PC-3 (cell line): Measurements from ENCODE around the gene ARMC7. TPM values are rescaled to one million over a fixed set of nuclear protein-coding genes. Genes with fewer than 3 reads are reported as not detected.

Experiments used
- ATAC-seq: fragments of 200-7000 bp; cut with Tn5 transposase; 2 replicates; pipeline ENCODE4 v1.9.1; 2020; ENCODE audit warnings: mild to moderate bottlenecking, moderate library complexity
- BruUV-seq: library from RNA; stranded (reverse); fragments of 400-500 nt; replicated peaks from 2 replicates; lab custom pipeline; 2021; lab: Mats Ljungman, UMichigan
- CTCF ChIA-PET: fragments of 300-600 bp; sonication (Branson Sonifier 250); formaldehyde crosslinking; loops from one replicate; lab custom pipeline; 2022; ENCODE audit warnings: antibody characterized with exemption; lab: Charles Lee
- POLR2A ChIA-PET: fragments of 300-600 bp; sonication (Branson Sonifier 250); formaldehyde crosslinking; loops from one replicate; lab custom pipeline; 2022; ENCODE audit warnings: antibody characterized with exemption; ENCODE audit not compliant: unreplicated experiment; lab: Charles Lee
- DNase-seq: peaks from one replicate; pipeline ENCODE4 v3.0.0-alpha.2; 2015
- H2AFZ ChIP-seq: fragments of 300-600 bp; sonication (generic); 2 replicates; pipeline ENCODE4 v1.6.0; 2016; ENCODE audit warnings: antibody characterized with exemption, low read length
- H3F3A ChIP-seq: fragments of 300-600 bp; sonication (generic); one replicate; pipeline ENCODE4 v1.6.0; 2017; ENCODE audit warnings: antibody characterized with exemption, low read length, control low read depth, mild to moderate bottlenecking; ENCODE audit not compliant: unreplicated experiment
- H3K27ac ChIP-seq: fragments of 300-600 bp; sonication (generic); 2 replicates; pipeline ENCODE4 v1.5.1; 2016; ENCODE audit warnings: mild to moderate bottlenecking, low read length
- H3K27me3 ChIP-seq: fragments of 300-600 bp; sonication (generic); 2 replicates; pipeline ENCODE4 v1.6.1; 2016; ENCODE audit warnings: low read length, mixed read lengths
- H3K36me3 ChIP-seq: fragments of 300-600 bp; sonication (generic); 2 replicates; pipeline ENCODE4 v1.6.1; 2016; ENCODE audit warnings: low read depth, mixed run types, low read length, mixed read lengths
- H3K4me1 ChIP-seq: fragments of 300-600 bp; sonication (generic); 2 replicates; pipeline ENCODE4 v1.5.1; 2016; ENCODE audit warnings: low read length; ENCODE audit not compliant: insufficient read depth
- H3K4me2 ChIP-seq: fragments of 300-600 bp; sonication (generic); 2 replicates; pipeline ENCODE4 v1.6.0; 2016; ENCODE audit warnings: low read length
- H3K4me3 ChIP-seq: fragments of 300-600 bp; sonication (generic); 2 replicates; pipeline ENCODE4 v1.5.1; 2016; ENCODE audit warnings: mild to moderate bottlenecking, low read length, mixed read lengths
- H3K79me2 ChIP-seq: fragments of 300-600 bp; sonication (generic); 2 replicates; pipeline ENCODE4 v1.6.1; 2017; ENCODE audit warnings: low read length, mixed read lengths
- H3K9ac ChIP-seq: fragments of 300-600 bp; sonication (generic); 2 replicates; pipeline ENCODE4 v1.6.0; 2016; ENCODE audit warnings: mild to moderate bottlenecking, low read length
- H3K9me2 ChIP-seq: fragments of 300-600 bp; sonication (generic); replicated peaks from 2 replicates; pipeline ENCODE4 v1.6.1; 2016; ENCODE audit warnings: mixed run types, low read length, mixed read lengths
- H3K9me3 ChIP-seq: fragments of 300-600 bp; sonication (generic); 2 replicates; pipeline ENCODE4 v1.6.1; 2016; ENCODE audit warnings: low read length, mixed read lengths
- H4K20me1 ChIP-seq: fragments of 300-600 bp; sonication (generic); 2 replicates; pipeline ENCODE4 v1.6.1; 2016; ENCODE audit warnings: low read length, mixed read lengths
- CTCF ChIP-seq: fragments of 300-600 bp; sonication (generic); conservative IDR thresholded peaks from 2 replicates; pipeline ENCODE4 v1.5.1; 2017; ENCODE audit warnings: antibody characterized with exemption, low read depth, mild to moderate bottlenecking, low read length
- EZH2 ChIP-seq: fragments of 300-600 bp; sonication (generic); IDR thresholded peaks from one replicate; pipeline ENCODE4 v1.6.1; 2017; ENCODE audit warnings: antibody characterized with exemption, mild to moderate bottlenecking, low read length; ENCODE audit not compliant: unreplicated experiment
- EZH2phosphoT487 ChIP-seq: fragments of 300-600 bp; sonication (generic); IDR thresholded peaks from 2 replicates; pipeline ENCODE4 v1.6.1; 2018; ENCODE audit warnings: mild to moderate bottlenecking, antibody characterized with exemption, low read length, borderline replicate concordance
- intact Hi-C: fragments of 100-400 bp; cut with micrococcal nuclease; formaldehyde crosslinking; loops from 2 replicates; pipeline ENCODE4 v1.9.0; 2023
- total RNA-seq: library from RNA; depleted of rRNA; stranded (reverse); fragments of >200 nt; gene quantifications from 2 replicates; pipeline ENCODE4 v1.2.3, GENCODE V29; 2014

The ARMC7 gene
- total RNA-seq, 1 experiment from 2014 or later = 17.0 TPM

- H3K9me2 ChIP-seq = no peaks in the 10 kb centered on the region
- no peak for TF ChIP-seq EZH2
- no peak for TF ChIP-seq EZH2phosphoT487
- no peak for TF ChIP-seq CTCF
- no peaks in the 10 kb centered on the region for H3K36me3 ChIP-seq
- H3F3A ChIP-seq = peaks cover 5% of the 10 kb centered on the region
- H3K4me2 ChIP-seq = no peak overlapping the region
- no peaks in the 10 kb centered on the region for H3K9me3 ChIP-seq
- H3K9ac ChIP-seq = no peak overlapping the region
- no TSS peak for BruUV-seq
- ChIA-PET POLR2A (no interaction called here), CTCF (no interaction called here)
- ATAC-seq (no peak), DNase-seq (no peak)
- H3K27me3 ChIP-seq = no peaks in the 10 kb centered on the region
- intact Hi-C loops = no loop called here
- no peaks in the 10 kb centered on the region for H4K20me1 ChIP-seq
- peaks cover 26% of the 10 kb centered on the region for H3K4me1 ChIP-seq
- H2AFZ ChIP-seq = no peak overlapping the region
- H3K4me3 ChIP-seq = no peak overlapping the region
- H3K27ac ChIP-seq = no peak overlapping the region
- no peaks in the 10 kb centered on the region for H3K79me2 ChIP-seq
Observed at GRCh38 chr17:75077072-75077495, 32.7 kb upstream of the ARMC7 start.

- BruUV-seq = no TSS peak
- Histone ChIP-seq H3K27me3 (no peaks in the 10 kb centered on the region), H3K27ac (peak overlapping the region; percentile 79), H3K4me1 (peaks cover 26% of the 10 kb centered on the region), H3K9me3 (no peaks in the 10 kb centered on the region), H3K36me3 (no peaks in the 10 kb centered on the region), H3K79me2 (no peaks in the 10 kb centered on the region), H3F3A (peaks cover 5% of the 10 kb centered on the region), H3K9me2 (no peaks in the 10 kb centered on the region), H4K20me1 (no peaks in the 10 kb centered on the region), H3K4me3 (no peak overlapping the region), H3K9ac (peak overlapping the region; percentile 57), H3K4me2 (peak overlapping the region; percentile 66), H2AFZ (peak overlapping the region; percentile 62; the same call in 1 of the 2 replicates)
- CTCF ChIA-PET = no interaction called here
- intact Hi-C loops = no loop called here
- ATAC-seq (no peak), DNase-seq (no peak)
- POLR2A ChIA-PET = no interaction called here
- no peak for TF ChIP-seq EZH2phosphoT487
- TF ChIP-seq CTCF = peak; percentile 24; the same call in 1 of the 2 replicates
Observed at GRCh38 chr17:75077496-75078283, 32.1 kb upstream of the ARMC7 start.
